K562 (cell line): ENCODE data around the gene THAP8. TPM values are rescaled to one million over a fixed set of nuclear protein-coding genes. Genes with fewer than 3 reads are reported as not detected.

ENCODE experiments used
- ATAC-seq: fragments of 200-7000 bp; cut with Tn5 transposase; 3 replicates; pipeline ENCODE4 v1.9.1; 2020; ENCODE audit warnings: moderate library complexity
- BruUV-seq: library from RNA; stranded (reverse); fragments of 400-500 nt; replicated peaks from 2 replicates; lab custom pipeline; 2021; lab: Mats Ljungman, UMichigan
- CTCF ChIA-PET: fragments of 300-600 bp; formaldehyde crosslinking; extraction: SDS; loops from one replicate; lab custom pipeline; 2021; ENCODE audit warnings: low intra/inter-chr PET ratio; lab: Yijun Ruan, JAX
- POLR2A ChIA-PET: fragments of 300-600, 350-650 bp; sonication (Branson Sonifier 250); formaldehyde crosslinking; extraction: SDS; loops from one replicate; lab custom pipeline; 2021; ENCODE audit warnings: antibody characterized with exemption, inconsistent platforms; lab: Yijun Ruan, JAX
- DNase-seq, 4 experiments: peaks; one replicate each; pipeline versions ENCODE4 v3.0.0 to v3.0.0-alpha.2; 2011 to 2018; ENCODE audit warnings: low spot score in 3 of 4, mixed read lengths in 3 of 4; ENCODE audit errors: extremely low read depth in 1 of 4
- FAIRE-seq: peaks from 2 replicates; lab custom pipeline; 2011; peaks lifted over from hg19 to GRCh38; lab: Jason Lieb, UNC
- H2AFZ ChIP-seq: 2 replicates; pipeline ENCODE4 v1.6.0; 2011; ENCODE audit warnings: low read depth, low read length, control low read depth, inconsistent platforms
- H3K27ac ChIP-seq: fragments of 200-600 bp; 3 replicates; pipeline ENCODE4 v1.8.0; 2011; ENCODE audit warnings: low read depth, mild to moderate bottlenecking, control low read depth, inconsistent platforms, low read length, moderate library complexity, mixed read lengths; ENCODE audit errors: extremely low read depth
- H3K27me3 ChIP-seq, 2 experiments: fragments of 300-600 bp in 1 of 2; 2 replicates in 1 of 2; 3 replicates in 1 of 2; pipeline versions ENCODE4 v1.6.0 to v1.8.0; 2011; ENCODE audit warnings: inconsistent platforms in 2 of 2, low read length in 2 of 2, mild to moderate bottlenecking in 1 of 2, mixed read lengths in 1 of 2, moderate library complexity in 1 of 2; ENCODE audit not compliant: control insufficient read depth in 2 of 2, insufficient read depth in 2 of 2
- H3K36me3 ChIP-seq: fragments of 300-600 bp; 3 replicates; pipeline ENCODE4 v1.8.0; 2011; ENCODE audit warnings: mild to moderate bottlenecking, low read length, inconsistent platforms; ENCODE audit not compliant: control insufficient read depth, insufficient read depth
- H3K4me1 ChIP-seq, 2 experiments: fragments of 200-600 bp in 1 of 2; replicated peaks in 1 of 2; 2 replicates in 1 of 2; 3 replicates in 1 of 2; pipeline versions ENCODE4 v1.5.1 to v1.8.0; 2011; ENCODE audit warnings: inconsistent platforms in 2 of 2, low read length in 2 of 2, mild to moderate bottlenecking in 1 of 2, mixed read lengths in 1 of 2, moderate library complexity in 1 of 2; ENCODE audit not compliant: control insufficient read depth in 2 of 2, insufficient read depth in 2 of 2
- H3K4me2 ChIP-seq: 2 replicates; pipeline ENCODE4 v1.6.1; 2011; ENCODE audit warnings: low read length, control low read depth, inconsistent platforms, mixed read lengths; ENCODE audit not compliant: insufficient read depth
- H3K4me3 ChIP-seq: fragments of 200-600 bp; sonication (generic), shearing (Covaris generic); 2 replicates; pipeline ENCODE4 v1.5.1; 2016; ENCODE audit warnings: control low read depth, inconsistent platforms
- H3K79me2 ChIP-seq: fragments of 200-600 bp; 3 replicates; pipeline ENCODE4 v1.8.0; 2011; ENCODE audit warnings: low read length, inconsistent platforms; ENCODE audit not compliant: control insufficient read depth, insufficient read depth
- H3K9ac ChIP-seq, 2 experiments: 2 replicates each; pipeline versions ENCODE4 v1.6.0 to v1.6.1; 2011; ENCODE audit warnings: low read depth in 2 of 2, low read length in 2 of 2, control low read depth in 1 of 2, inconsistent platforms in 1 of 2, mild to moderate bottlenecking in 1 of 2, mixed read lengths in 1 of 2; ENCODE audit not compliant: insufficient read depth in 1 of 2
- H3K9me1 ChIP-seq: one replicate; pipeline ENCODE4 v1.6.0; 2011; ENCODE audit warnings: inconsistent platforms, mild to moderate bottlenecking, low read length, moderate library complexity; ENCODE audit not compliant: control insufficient read depth, insufficient read depth
- H3K9me3 ChIP-seq: replicated peaks from 2 replicates; pipeline ENCODE4 v1.5.1; 2011; ENCODE audit warnings: low read depth, low read length, inconsistent platforms; ENCODE audit not compliant: control insufficient read depth, insufficient read depth
- H4K20me1 ChIP-seq: replicated peaks from 2 replicates; pipeline ENCODE4 v1.6.1; 2011; ENCODE audit warnings: low read length, inconsistent platforms, mixed read lengths; ENCODE audit not compliant: control insufficient read depth, insufficient read depth
- NFE2L1 ChIP-seq: fragments of 450-650 bp; IDR thresholded peaks from 2 replicates; pipeline ENCODE4 v1.6.1; 2016; ENCODE audit warnings: missing genetic modification characterization, low read depth, mild to moderate bottlenecking, missing compliant biosample characterization, moderate library complexity, borderline replicate concordance
- RBM22 ChIP-seq: fragments of 200-400 bp; formaldehyde crosslinking; IDR thresholded peaks from 2 replicates; pipeline ENCODE4 v1.6.1; 2018; ENCODE audit warnings: low read length, low read depth; ENCODE audit not compliant: poor library complexity, severe bottlenecking
- ZBTB12 ChIP-seq: fragments of 250-450 bp; sonication (Bioruptor Pico); IDR thresholded peaks from 2 replicates; pipeline ENCODE4 v1.4.0; 2020
- WGBS: fragments of 100-300 bp; shearing (Covaris generic); methylation state at CpG from one replicate; pipeline ENCODE4 v1.1.6; 2016; ENCODE audit warnings: low coverage, mixed read lengths; ENCODE audit not compliant: insufficient coverage; ENCODE audit errors: missing lambda C conversion rate; 5-methylcytosine and 5-hydroxymethylcytosine counted together
- in situ Hi-C: fragments of 300-500 bp; cut with MboI; formaldehyde crosslinking; loops from 4 replicates; pipeline ENCODE4 v1.15.0; 2018; ENCODE audit warnings: inconsistent platforms, mixed read lengths
- intact Hi-C: fragments of 100-400 bp; cut with micrococcal nuclease; formaldehyde crosslinking; loops from 2 replicates; pipeline ENCODE4 v1.14.2; 2022
- polyA plus RNA-seq, 8 experiments: library from polyadenylated mRNA; depleted of rRNA in 4 of 8; stranded (reverse) in 5 of 8; unstranded in 3 of 8; fragments of >200 nt; fragmentation: Nextera tagmentation in 2 of 8; fragmentation: Illumina TruSeq in 1 of 8; extraction: Ambion mirVana in 2 of 8; extraction: Trizol in 1 of 8; gene quantifications; 2 replicates each; pipeline versions ENCODE4 v1.2.1 to v1.2.3, GENCODE V29; 2011 to 2014; ENCODE audit warnings: inconsistent platforms in 1 of 8, missing spikeins in 1 of 8
- total RNA-seq, 7 experiments: library from RNA; depleted of rRNA in 6 of 7; stranded (reverse); fragments of >200 nt in 6 of 7; fragmentation: Illumina TruSeq in 2 of 7; extraction: Trizol in 2 of 7; gene quantifications; 2 replicates each; pipeline versions ENCODE4 v1.2.1 to v1.2.3, GENCODE V29; 2011 to 2021; ENCODE audit warnings: low replicate concordance in 1 of 7

The THAP8 gene
- total and polyA plus RNA-seq, 9 of the 15 experiments (the other 6 are each of a cell fraction or from before 2014, with no cell fraction given), result 0.11 to 2.0 (median 0.94) TPM

DNA sequence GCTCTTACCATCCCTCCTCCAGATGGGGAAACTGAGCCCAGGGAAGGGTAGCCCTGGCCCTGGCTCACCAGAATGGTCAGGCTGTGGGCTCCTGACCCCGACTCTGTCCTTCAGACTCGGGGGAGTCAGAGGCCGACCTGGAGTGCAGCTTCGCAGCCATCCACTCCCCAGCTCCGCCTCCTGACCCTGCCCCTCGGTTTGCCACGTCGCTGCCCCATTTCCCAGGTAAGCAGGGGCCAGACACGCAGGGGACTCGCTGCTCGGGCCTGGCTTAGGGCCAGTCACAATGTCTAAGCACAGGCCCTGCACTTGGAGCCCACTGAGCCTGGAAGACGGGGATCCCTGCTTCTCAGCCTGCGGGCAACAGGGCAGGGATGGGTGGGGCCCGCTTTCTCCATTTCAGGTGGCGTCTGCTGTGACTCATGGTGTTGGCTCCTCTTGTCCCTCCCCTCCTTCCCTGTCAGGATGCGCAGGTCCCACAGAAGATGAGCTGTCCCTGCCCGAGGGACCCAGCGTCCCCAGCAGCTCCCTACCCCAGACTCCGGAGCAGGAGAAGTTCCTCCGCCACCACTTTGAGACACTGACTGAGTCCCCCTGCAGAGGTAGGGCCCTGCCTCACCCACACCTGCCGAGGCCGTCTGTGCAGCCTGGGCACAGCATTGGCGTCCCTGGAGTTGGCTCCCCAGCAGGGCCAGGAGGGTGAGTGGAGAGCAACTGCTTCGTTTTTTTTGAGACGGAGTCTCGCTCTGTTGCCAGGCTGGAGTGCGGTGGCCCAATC is 47.7 kb upstream of the THAP8 start:
- no TSS peak for BruUV-seq
- H3K9me3 ChIP-seq, result no peaks in the 10 kb centered on the region
- H3K4me2 ChIP-seq, result no peak overlapping the region
- H3K27ac ChIP-seq, result no peak overlapping the region
- no peak for ATAC-seq
- H4K20me1 ChIP-seq, result no peaks in the 10 kb centered on the region
- no peak overlapping the region; a peak in 1 of 4 replicates for H3K9ac ChIP-seq
- no peak for TF ChIP-seq NFE2L1 (tag)
- no peak for TF ChIP-seq ZBTB12 (CRISPR knock-in tag)
- TF ChIP-seq RBM22, result peak; percentile 27
- WGBS, result 84% methylated on average over 16 of the region's 27 CpGs
- H3K9me1 ChIP-seq, result peaks cover 6% of the 10 kb centered on the region
- H3K4me1 ChIP-seq, result peaks cover 15 to 54% of the 10 kb centered on the region in 2 experiments; a peak in 4 of 5 replicates
- H2AFZ ChIP-seq, result no peak overlapping the region
- ChIA-PET CTCF (no interaction called here), POLR2A (interaction anchor here (0.8 to 1.1 kb wide), 3 partner anchors 9 to 15 kb away, joined by 3 read pairs; partner anchors contain the start of gene OVOL3)
- in situ Hi-C loops, result no loop called here
- FAIRE-seq, result no peak
- intact Hi-C loops, result no loop called here
- H3K27me3 ChIP-seq, result no peaks in the 10 kb centered on the region
- peaks cover 93% of the 10 kb centered on the region for H3K36me3 ChIP-seq
- H3K79me2 ChIP-seq, result no peaks in the 10 kb centered on the region
- DNase-seq, result no peak
- no peak overlapping the region for H3K4me3 ChIP-seq
